NOMO-1 (cell line): ENCODE measurements around the gene SH3TC1.

Experiments
- DNase-seq, 2 experiments: peaks; one replicate each; lab custom pipeline; 2025; ENCODE audit not compliant: unreplicated experiment in 2 of 2; lab: John Stamatoyannopoulos, UW

Gene SH3TC1

DNA sequence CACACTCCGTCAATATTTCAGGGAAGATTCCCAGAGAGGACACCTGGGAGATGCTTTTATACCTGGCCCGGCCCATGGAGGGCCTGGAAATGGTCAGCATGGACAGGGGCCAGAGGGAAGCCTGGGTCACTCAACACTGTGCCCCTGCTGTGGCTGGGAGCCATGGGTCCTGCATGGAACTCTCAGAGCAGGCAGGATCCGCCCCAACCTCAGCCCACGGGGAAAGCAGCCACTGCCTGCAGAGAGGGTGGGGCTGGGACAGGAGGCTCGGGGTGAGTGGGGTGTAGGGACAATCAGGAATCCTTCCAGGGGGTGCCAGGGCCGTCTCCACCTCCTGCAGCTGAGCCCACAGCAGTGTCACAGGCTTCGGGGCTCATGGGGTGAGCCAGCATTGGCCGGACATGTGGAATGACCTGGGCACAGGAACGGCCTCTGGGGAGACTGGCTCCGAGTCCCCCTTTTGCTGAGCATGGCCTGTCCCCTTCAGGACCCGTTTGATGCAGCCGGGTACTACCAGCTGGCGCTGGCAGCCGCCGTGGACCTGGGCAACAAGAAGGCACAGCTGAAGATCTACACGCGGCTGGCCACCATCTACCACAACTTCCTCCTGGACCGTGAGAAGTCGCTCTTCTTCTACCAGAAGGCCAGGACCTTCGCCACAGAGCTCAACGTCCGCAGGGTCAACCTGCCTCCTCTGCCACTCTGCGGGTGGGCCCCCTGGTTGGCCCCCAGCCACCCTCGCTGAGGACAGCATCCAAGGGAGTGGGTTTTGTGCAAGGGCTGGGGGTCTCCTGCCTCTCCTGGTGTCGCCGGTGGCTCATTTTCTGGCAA lies 41.3 kb downstream of the SH3TC1 start:
- DNase-seq: no peak

DNA sequence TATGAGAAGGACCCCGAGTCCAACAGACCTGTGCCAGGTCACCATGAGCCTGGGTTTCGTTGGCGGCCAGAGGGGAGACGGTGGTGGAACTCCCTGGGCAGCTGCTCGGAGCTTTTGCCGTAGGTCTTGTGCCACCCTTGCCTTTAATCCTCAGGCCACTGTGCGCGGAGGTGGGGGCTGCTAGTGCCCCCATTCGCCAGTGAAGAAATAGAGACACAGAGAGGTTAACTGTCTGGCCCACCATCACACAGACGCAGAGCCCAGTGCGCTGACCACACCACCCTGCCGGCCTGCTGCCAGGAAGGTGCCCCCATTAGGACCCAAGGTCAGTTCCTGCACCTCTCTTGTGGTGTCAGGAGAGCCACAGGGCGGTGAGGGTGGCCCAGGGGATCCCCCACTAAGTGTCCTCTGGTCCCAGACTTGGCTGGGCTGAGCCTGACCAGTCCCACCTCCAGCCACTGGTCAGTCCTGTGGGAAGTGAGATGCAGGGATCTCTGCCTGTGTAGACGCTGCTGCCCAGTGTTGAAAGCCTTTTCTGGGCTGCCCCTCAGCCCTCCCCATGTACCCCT lies 42.2 kb downstream of the SH3TC1 start:
- DNase-seq: no peak

DNA sequence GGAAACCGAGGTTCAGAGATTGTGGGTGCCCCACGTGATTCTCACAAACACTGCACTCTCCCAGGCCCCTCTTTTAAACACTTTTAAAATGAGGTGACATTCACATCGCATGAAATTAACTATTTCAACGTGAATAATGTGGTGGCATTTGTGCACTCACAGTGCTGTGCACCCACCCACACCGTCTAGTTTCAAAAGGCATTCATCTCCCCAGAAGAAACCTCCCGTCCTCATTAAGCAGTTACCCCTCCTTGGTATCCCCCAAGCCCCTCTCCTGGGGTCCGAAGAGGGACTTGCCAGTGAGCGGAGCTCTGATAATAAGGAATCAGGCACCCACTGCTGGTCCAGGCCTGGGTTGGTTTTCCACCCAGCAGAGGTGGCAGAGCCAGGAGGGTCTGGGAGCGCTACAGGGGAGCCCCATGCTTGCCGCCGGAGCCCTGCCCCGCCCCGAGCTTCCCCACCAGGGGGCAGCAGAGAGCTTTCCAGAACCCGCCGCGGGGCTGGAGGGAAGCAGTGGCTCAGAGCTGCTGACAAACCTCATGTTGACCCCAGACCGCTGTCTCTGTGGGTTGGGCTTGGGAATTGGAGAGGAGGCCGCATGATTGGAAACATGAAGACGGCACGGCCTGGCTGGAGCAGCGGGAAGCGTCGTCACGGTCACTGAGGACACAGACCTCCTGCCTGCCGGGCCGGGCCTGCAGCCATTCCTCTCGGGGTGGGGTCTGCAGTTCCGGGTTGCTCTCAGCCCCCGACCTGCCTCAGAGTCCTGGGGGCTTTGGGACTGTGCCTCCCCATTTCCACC lies 43.0 kb downstream of the SH3TC1 start:
- DNase-seq: peak; percentile 54

DNA sequence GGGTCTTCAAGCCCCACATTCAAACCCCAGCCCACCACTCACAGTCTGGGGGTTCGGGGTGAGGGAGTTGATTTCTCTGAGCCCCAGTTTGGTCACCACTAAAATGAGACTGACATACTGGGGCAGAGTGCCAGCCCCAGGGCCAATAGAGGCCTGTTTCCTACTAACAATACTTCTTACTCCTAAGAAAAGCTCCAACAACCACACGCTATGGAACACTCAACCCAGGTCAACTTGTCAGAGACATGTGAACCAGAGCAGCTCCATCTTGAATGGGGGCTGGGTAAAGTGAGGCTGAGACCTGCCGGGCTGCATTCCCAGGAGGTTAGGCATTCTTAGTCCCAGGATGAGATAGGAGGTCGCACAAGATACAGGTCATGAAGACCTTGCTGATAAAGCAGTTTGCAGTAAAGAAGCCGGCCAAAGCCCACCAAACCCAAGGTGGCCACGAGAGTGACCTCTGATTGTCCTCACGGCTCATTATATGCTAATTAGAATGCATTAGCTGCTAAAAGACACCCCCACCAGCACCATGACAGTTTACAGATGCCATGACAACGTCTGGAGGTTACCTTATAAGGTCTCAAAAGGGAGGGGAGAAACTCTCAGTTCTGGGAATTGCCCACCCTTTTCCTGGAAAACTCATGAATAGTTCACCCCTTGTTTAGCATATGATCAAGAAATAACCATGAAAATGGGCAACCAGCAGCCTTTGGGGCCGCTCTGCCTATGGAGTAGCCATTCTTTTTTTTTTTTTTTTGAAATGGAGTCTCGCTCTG lies 43.9 kb downstream of the SH3TC1 start:
- DNase-seq: no peak

DNA sequence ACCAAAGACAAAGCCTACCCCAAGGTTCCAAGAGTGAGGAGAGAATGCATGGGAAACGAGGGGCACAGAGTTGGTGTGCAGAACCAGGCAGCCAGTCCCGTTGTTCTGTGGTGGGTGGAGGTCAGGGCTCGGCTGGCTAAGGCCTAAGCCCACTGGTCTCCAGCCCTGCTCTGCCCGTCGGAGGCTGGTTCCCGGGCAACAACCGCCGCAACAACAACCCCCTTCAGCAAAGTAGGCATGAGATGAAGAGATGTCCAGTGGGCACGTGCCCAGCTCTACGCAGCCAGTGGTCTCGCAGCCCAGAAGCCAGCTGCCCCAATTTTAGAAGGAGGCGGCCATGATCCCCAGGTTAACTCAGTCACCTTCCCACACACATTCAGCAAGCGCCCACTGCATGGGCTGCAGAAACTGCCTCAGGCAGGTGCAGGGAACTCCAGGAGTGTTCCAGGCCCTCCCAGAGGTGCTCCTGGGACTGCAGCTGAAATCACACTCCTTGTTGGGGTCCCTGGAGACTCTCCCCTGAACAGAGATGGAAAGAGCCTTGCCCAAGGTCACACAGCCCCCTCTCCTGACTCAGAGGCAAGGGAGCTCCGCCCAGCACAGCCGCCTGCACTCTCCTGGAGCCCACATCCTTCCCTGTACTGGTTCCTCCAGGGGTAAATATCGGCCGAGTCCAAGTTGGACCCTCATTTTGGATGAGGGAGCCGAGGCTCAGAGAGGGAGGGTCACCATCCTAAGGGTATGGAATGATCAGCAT lies 45.1 kb downstream of the SH3TC1 start:
- no peak for DNase-seq

DNA sequence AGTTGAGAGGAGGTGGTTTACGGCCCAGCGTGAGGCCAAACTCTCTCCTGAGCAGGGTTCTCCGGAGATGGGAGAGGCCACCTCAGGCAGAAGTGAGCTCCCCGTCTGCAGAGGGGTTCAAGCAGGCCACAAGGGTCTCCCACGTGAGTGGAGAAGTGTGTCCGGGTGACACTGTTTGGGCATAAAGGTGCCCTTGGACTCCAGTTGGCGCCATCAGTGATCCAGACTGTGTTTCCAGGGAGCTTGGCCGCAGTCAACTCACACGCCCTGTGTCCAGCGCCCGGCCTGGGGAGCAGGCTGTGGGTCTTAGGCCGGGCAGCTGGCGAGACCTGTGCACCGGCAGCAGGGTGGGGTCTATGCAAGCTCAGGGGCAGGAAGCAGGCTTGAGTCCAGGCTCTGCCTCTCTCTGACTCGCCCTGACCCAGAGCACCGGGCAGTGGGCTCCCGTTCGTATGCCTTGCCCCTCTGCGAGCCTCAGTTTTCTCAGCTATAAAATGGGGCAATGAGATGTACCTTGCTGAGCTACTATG lies 45.9 kb downstream of the SH3TC1 start:
- no peak for DNase-seq

DNA sequence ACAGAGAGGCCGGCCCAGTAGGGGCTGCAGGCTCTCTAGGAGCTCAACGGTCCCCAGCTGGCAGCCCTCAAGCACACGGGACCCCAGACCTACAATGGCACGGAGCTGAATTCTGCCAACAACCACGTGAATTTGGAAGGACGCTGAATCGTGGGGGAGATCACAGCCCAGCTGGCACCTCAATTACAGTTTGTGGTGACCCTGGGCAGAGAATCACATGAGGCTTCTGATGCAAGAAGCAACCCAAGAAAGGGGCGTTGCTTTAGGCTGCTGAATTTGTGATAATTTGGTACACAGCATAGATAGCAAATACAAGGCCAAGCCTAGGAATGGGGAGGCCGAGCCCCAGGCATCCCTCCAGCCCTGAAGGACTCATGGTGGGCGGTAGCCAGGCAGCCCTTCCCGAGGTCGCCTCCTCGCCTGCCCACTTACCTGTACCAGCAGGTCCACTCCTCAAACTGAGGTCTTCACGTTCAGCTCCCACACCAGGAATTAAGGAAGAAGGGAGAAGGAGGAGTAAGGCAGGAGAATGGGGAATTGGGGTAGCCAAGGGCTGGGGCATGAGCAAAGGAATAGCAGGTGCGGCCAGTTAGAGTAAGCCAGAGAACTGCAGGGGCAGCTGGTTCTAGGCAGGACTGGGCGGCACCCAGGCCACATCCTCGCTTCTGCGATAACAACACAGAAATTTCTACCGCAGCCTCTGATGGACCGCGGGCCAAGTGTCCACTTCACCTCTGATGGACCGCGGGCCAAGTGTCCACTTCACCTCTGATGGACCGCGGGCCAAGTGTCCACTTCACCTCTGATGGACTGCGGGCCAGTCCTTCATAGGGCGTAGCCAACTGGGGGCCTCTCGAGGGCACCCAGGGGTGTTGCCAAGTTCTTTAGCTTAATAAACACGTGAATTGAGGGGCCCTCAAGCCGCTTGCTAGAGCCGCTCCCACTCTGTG lies 47.1 kb downstream of the SH3TC1 start:
- DNase-seq: no peak

DNA sequence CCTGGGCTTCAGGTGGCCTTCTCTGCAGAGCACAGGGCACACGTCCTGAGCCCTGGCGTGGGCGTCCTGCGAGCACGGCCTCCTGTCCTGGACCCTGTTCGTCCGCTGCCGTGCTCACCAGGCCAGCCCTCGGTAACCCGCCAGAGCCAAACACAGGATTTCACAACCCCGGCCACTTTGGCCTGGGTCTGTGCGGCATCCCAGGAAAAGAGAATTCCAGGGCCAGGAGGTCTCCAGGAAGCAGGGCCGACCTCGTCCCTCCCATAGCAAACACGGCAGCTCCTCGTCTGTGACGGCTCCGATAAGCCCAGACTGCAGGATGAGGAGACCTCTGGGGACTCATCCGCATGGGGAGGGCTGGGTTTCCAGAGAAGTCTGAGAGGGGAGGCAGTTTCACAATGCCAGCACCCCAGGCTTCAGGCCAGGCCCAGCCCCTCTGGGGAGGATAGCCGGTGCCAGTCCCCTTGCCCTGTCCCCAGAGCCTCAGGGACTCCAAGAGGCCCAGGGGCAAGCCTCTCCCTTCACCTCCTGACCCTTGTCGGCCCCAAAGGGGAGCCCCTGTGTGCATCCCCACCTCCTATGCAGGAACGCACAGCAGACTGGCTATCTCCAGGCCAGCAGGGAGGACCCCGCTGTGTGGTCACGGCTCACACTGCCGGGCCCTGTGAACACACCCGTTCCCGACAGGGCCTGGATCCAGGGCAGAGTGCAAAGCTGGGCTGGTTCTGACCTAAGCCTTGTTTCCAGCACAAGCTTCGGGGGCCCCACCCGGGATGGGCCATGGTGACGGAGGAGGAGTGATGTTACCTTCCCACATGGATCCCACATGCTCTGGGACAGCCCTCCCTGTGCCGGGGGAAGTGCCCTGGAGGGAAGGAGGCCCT lies 48.2 kb downstream of the SH3TC1 start:
- no peak for DNase-seq

DNA sequence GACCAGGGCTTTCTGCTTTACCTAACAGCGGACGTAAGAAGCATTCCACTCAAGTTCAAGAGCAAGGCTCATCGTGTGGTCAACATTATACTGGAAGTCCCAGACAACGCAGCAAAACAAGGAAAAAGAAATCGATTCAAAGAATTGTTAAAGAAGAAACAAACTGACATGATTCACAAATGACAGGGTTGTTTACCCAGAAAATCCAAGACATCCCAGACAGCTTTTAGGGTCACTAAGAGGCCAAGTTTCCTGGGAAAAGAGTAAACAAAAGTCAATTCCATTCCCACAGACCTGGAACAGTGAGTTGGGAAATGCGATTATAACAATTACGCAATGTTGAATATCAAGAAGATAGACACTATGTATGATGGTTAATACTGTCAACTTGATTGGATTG lies 49.0 kb downstream of the SH3TC1 start:
- no peak for DNase-seq

DNA sequence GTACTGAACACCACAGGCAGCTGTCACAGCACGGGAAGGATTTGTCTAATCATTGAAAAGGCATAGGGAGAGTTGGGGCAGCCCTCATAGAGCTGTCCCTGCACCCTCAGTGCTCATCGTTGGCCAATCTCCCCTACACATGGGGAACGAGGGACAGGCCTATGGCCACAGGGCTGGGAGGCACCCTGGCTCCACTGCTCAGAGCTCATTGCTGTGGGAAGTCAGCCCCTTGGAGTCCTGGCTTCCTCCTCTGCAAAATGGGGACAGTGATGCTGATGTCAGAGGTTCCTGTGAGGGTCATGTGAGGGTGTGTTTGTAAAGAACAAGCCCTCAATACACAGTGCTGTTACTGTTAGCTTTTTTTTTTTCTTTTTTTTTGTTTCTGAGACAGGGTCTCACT lies 51.1 kb downstream of the SH3TC1 start:
- no peak for DNase-seq

DNA sequence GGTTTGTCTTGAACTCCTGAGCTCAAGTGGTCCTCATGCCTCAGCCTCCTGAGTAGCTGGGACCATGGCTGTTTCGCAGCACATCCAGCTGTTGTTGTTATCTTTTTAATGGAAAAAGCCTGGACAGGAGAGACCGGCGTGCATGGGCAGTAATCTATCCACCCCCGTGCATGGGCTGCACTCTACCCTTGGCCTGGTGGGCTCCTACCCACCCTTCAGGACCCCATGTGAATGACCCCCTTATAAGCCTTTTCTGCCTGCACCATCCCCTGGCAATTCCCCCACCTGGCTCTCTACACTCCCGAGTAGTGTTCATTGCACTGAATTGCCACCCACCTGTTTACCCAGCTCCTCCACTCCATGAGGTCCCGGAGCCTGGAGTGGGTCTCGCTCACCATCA lies 51.5 kb downstream of the SH3TC1 start:
- no peak for DNase-seq

DNA sequence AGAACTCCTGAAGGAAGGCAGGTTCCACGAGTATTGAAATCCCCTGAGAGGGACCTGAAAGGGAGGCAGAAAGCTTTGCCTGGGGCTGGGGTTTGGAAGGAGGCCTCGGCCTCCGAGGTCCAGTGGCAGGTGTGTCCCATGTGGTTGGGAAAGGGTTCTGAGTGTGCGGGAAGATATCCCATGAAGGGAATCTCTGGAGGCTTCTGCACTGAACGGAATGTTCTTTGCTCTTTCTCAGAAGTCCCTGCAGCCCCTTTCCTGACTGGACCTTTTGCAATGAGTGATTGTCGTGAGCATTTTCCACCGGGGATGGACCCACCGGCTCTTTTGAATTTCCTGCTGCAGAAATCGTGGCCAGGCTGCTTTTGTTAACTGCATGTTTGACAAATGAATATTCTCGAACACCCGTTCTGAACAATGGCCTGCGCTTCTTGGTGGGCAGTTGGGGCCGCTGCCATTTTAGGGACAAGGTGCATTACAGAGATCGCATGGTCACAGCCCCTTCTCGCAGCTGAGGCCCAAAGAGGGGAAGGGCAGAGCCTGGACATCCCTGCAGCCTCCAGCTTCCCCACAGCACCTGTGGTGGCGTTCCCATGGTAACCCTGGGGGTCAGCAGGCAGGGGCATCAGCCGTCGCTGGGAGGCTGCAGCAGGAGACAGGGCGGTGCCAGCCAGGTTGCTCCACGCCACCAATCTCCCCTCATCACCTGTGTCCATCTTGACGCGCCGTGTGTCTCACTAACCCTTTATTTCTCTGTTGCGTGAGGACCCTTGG lies 52.2 kb downstream of the SH3TC1 start:
- DNase-seq: no peak

DNA sequence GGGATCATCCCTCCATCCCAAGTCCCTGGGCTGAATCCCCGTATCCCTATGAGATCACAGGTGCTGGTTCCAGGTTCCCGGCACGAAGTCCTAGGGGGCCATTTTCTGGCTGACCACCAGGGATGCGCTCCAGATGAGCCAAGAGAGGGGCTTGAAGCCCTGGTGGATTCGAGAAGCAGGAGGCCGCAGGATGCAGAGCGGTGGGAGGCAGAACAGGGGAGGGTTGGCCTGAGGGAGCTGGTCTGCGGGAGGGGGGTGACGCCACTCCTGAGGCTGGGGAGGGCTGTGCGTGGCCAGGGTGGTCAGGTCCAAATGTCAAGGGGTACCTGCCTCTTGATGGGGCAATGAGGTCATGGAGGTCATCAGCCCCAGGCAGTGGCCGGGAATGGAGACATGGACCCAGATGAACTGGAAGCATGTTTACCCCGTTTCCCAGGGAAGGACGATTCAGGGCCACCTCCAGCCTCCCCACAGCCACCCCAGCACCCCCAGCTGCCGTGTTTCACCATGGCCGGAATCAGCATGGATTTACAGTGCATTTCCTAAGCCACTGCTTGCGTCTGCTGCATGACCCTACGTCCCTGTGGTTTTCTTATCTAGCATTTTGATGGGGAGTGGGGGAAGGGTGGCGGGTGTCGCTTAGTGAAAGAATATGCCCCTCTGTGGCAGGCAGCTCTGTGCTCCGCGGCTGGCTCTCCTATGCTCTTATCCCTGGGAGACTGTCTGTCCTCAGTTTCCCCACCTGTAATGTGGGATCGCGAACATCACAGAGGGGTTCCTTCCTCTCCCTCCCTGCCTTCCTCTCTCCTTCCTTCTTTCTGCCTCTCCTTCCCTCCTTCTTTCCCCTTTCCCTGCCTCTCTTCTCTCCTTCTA lies 53.4 kb downstream of the SH3TC1 start:
- no peak for DNase-seq

DNA sequence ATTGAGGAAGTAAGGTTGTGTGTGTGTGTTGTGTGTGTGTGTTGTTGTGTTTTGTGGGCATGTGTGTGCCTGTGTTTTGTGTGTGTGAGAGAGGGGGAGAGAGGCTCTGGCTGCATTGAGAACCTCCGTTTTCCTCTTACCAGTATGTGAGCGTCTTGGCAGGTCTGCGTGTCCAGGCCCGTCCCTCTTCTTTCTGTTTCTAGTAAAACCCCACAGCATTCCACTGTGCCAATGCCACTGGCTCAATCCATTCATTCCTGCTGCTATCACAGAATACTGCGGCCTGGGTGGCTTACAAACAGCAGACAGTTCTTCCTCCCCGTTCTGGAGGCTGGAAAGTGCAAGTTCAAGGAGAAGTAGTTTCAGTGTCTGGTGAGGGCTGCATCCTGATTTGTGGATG lies 55.0 kb downstream of the SH3TC1 start:
- no peak for DNase-seq

DNA sequence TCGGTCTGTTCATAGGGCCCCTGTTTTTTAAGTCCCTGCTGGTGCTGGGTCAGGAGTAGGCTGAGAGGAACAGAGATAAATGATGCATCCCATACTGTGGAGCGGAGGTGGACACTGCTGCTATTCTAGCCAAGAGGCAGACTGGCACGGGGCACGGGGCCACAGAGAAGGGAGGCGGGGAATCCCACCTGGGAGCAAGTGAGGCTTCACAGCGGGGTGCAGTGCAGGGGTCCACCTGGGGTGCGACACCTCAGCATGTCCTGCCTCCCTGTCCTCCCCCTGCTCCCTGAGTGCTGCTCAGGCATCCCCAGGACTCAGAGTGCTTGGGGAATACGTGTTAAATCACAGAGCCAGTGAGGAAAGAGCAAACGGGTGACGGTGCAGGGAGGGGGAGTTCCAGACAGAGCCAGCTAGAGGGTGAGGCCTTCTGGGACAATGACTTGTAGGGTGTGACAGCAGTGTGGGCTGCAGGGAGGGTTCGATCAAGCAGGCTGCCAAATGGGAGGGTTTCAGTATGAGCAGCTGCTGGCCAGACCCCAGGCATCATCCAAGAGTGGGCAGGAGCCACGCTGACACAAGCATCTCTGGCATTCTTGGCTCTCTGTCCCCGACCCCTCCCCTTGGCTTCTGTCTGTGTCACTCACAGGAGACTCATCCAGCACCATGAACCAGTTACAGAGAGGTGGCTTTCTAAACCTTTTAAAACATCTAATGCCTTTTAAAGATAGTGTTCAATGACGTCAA lies 56.8 kb downstream of the SH3TC1 start:
- DNase-seq: no peak

DNA sequence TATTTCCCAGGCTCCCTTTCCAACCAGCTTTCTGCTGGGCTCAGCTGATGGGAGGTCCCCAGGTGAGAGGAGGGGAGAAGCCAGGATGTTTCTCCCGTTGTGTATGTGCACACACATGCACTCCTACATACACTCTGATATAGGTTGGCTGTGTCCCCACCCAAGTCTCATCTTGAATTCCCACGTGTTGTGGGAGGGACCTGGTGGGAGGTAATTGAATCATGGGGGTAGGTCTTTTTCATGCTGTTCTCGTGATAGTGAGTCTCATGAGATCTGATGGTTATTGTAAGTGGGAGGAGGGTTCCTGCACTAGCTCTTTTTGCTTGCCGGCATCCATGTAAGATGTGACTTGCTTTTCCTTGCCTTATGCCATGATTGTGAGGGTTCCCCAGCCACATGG lies 58.8 kb downstream of the SH3TC1 start:
- DNase-seq: no peak
